GM19372 (cell line): ENCODE results near the gene PHACTR2.
"Not testable (repeated sequence)": the region's sequence is repeated elsewhere in the genome, so short reads cannot be mapped to it uniquely, and the experiment has no call there.

ENCODE experiments used
- ATAC-seq: cut with Tn5 transposase; IDR thresholded peaks from one replicate; pipeline ENCODE4 v1.9.1; 2021; ENCODE audit warnings: mild to moderate bottlenecking, low read depth, moderate library complexity; ENCODE audit not compliant: unreplicated experiment

PHACTR2 gene

DNA sequence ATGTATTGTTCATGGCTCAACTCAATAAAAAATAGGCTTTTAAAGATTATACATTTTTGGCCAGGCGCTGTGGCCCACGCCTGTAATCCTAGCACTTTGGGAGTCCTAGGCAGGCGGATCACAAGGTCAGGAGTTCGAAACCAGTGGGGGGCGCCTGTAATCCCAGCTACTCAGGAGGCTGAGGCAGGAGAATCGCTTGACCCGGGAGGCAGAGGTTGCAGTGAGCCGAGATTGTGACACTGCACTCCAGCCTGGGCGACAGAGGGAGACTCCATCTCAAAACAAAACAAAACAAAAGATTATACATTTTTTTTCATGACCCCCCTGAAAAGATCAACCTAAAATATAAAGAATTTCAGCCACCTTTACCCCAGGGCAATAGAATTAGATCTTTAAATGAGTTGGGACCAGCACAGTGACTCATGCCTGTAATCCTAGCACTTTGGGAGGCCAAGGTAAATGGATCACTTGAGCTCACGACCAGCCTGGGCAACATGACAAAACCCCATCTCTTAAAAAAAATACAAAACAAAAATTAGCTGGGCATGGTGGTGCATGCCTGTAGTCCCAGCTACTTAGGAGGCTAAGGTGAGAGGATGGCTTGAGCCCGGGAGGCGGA lies 60.4 kb downstream of the PHACTR2 start:
- not testable (repeated sequence) for ATAC-seq

DNA sequence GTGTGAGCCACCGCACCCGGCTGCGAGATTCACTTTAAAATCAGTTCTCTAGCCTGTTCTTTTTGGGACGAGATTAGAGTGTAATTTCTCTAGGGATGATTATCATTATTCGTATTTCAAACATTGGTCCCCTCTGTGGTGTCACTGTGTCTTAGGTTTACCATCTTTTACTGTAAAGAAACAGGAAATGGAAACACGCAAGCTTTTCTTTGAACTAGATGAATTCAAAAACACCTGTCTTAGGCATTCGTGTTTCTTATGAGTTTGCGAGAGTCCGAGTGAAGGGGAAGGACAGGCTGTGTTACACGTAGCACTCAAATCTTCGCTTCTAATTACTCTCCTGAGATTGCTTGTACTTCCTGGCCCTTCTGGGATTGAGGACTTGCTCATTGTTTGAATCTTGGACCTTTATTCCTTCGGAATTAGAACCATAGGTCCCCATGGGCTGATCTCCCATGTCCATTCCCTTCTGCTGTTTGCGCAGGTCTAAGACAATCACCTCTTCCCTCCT lies 61.6 kb downstream of the PHACTR2 start:
- no peak for ATAC-seq

DNA sequence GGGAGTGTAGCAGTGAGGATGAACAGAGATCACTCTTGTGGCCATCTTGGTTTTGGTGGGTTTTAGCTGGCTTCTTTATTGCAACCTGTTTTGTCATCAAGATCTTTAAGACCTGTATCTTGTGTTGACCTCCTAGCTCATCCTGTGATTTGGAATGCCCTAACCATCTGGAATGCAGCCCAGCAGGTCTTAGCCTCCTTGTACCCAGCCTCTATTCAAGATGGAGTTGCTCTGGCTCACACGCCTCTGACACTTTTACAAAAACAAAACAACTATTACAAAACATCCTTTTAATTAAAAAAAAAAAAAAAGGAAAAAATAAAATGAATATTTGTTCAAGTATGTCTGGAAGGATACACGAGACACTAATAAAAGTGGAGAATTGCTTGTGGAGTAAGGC lies 62.4 kb downstream of the PHACTR2 start:
- ATAC-seq = no peak

DNA sequence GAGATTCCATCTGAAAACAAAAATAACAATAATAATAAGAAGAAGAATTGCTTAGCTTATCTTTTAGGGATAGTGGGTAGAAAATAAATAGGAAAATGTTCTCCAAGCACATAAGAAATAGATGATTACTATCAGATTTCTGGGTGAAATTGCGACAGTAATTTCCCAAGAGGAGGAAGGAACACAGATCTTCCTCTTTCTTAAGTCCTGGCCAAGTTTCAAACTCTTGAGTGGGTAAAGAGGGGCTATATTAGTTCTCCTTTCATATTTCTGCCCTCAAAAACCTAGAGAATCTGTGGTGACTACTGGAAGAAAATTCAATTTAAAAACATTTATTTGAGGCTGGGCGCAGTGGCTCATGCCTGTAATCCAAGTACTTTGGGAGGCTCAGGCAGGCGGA lies 63.7 kb downstream of the PHACTR2 start:
- no peak for ATAC-seq

DNA sequence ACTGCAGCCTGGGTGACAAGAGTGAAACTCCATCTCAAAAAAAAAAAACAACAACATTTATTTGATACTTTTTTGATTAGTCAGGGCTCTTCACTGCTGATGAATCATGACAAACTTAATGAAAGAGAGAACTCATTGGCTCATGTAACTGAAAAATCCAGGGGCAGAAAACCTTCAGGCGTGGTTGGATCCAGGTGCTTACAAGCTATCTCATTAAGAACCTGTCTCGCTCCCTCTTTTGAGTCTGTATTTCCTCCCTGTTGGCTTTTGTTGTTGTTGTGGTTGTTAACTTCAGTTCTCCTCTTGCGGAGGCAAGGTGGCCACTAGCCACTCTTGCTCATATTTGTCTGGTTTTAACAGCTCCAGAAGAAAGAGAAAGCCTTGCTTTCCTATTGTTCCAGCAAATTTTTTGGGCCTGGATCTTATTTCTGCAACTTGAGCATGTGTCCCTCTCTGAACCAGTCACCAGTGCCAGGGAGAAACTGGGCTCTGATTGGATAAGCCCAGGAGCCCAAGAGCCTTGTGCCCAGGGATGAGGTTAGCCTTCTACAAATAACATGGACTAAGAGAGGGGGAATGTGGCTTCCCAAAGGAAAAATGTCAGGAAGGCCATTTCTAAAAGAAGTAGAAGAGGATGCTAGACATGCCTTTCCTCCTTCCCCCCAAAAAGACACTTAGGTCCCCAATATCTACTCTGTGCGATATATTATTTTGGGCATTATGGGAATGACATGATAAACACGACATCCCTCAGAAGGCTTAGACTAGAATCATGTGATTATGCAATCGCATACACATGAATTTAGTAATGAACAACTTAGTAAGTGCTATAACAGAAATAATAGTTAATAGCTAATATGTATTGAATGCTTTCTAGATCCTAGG lies 64.5 kb downstream of the PHACTR2 start:
- ATAC-seq = no peak

DNA sequence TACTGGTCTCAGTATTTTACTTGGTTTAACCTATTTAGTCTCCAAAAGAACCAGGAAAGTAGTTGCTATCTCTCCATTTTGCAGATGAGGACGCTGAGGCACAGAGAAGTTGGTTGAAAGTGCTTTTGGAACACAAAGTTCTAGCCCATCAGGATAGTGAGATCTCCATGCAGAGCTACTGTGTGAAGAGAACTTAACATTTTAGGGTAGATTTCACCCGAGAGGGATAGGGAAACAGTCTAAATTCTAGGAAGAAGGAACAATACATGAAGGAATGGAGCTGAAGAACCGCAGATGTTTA lies 65.1 kb downstream of the PHACTR2 start:
- ATAC-seq = no peak

DNA sequence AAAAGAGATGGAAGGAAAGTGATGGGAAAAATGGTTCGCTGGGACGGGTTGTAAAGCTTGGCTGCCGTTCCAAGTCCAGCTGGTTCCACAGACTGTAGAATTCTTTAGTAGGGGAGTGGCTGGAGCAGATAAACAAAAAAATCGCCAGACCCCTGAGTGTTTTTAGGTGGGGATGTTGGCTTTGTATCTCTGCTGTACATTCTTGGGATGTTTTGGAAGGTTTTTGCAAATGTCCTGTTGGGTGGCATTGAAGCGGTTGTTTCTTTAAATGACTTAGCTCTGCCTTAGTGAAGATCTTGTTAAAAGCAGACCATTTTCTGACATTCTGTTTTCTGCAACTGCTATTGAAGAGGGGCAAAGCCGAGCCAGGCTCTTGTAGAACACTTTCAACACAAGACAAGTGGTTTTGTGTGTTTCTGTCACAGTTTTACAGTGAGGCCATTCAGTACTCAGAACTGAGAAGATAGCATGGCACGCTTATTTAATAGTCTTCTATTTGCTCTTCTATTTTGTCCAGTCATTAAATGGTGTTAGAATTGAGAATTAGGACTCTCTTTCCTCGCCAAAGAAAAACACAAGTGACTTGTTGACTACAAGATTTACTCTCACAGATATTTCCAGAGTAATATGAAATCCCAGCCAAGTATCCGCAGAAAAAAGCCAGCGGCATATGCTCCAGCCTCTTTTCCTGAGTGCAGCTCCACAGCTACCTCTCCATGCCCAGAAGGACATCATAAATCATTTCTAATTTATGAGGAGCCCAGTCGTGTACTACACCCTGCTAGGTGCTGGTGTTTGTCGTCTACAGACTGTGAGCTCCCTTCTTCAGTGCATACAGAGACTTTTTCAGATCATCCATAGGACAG lies 65.8 kb downstream of the PHACTR2 start:
- ATAC-seq = no peak

DNA sequence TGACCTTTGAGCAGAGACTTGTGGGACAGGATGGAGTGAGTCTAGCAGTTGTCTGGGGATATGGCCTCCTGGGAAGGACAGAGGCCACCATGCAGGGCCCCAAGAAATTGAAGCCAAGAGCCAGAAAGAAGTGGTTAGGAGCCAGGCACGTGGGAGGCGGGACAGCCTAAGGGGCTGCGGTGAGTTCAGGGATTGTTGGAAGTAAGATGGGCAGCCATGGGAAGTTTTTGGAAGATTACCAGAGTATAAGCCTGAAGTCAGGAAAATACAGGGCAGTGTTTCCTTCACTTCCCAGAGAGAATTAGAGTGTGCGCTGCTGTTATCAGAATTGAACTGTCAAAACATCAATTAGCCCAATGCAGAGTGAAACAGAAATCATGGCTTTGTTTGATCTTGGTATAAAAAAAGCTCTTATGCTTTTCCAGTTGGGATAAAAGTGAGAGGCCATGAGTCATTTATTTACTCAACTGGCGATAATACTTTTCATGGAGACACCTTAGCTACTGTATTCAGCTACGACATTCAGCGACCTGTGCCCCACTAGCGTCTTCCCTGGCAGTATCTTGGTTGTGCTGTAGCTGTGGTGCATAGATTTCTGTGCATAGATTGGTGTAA lies 66.9 kb downstream of the PHACTR2 start:
- no peak for ATAC-seq

DNA sequence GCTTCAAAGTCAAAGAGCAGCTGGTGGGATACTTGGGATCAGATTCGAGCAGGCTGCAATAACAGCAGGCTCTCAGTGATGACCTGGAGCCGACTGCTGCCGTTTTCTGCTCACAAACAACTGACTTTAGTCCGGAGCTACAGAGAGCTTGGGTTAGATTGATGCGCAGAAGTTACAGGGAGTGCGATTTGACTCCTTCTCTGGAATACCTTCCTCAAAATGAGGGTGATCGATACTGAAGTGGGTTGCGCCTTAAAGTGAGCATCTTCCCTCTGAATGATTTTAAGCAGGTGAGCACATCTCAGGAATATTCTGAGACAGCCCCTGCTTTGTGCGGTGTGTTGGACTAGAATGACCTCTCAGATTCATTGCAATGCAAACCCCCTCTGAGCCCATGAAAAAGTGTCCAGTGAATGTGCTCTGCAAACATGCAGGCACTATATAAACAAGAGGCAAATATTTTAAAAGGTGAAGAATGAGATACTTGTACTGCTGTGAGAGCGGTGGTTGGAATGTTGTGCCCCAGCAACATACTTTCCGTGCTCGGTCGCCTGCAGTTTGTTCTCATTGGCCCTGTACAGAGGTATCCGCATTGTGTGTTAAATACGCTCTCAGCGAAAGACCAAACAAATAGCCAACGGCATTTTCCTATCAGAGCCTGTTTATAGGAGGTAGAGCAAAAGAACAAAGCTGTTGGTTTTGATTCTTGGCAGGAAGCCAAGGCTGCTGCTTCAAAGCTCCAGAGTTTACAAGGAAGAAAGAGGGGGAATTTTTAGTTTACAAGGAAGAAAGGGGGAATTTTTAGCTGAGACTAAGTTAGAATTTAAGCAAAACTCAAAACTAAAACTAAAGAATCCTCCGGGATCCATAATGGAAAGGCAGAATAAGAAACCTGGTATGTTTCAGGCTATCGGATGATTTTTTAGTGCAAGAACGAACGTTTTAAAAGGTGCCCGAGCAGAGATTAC lies 67.7 kb downstream of the PHACTR2 start:
- no peak for ATAC-seq

DNA sequence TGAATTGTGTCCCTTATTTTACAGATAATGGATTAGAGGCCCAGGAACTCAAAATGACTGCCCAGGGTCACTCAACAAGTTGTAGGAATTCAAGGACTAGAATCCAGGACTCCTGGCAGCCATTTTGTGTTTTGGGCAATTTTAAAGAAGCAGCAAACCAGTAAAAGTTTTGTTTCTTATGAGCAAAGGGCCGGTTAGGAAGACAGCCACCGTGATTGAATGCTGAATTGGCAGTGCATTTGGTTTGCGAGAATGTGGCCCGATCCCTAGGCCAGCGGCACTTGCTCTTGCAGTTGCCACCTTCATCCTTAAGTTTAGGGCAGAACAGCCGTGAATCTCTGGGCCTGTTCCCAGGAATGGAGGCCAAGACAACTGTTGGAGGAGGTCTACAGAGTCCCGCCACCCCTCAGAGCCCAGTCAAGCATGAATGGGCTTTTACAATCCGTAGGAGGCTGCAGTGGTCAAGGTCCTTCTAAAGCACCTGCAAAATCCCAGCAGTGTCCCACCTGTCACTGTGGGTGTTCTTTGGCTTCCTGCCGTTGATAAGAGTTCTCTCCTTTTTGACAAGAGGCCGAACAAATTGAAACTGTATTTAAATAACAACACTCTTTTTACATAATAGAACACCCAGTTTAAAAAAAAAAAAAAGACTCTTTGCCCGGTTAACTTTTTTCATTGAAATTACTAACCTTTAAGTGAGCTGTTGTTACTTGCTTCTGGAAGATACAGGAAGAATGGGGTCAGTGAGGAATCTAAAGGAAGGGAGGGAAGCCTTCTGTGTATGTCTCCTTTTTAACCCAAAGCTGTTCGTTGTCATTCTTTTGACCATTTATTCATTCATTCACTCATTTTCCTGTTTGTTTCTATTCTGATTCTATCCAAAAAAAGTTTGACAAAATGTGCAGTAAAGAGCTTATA lies 68.7 kb downstream of the PHACTR2 start:
- ATAC-seq = no peak

DNA sequence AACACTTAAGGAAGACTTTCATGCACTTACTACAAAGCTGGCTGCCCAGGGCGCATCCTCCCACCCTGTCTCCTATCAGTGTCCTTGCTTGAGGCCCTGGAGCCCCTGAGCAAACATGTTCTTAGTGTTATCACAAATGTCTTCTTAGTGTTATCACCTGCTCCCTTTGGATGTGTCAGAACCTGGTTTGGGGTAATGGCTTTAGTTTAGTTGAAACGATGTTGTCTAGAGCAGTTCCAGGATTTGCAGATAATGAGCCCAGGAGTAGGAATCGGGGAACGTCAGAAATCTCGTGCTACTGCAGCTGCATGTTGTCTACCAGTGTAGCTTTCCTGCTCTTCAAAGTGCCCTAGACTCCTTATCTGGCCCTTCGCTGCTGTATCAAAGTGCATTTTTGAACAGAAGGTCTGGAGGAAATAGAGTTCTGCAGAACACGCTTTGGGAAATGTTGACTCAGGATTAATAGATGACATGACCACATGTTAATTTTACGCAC lies 69.6 kb downstream of the PHACTR2 start:
- ATAC-seq = no peak

DNA sequence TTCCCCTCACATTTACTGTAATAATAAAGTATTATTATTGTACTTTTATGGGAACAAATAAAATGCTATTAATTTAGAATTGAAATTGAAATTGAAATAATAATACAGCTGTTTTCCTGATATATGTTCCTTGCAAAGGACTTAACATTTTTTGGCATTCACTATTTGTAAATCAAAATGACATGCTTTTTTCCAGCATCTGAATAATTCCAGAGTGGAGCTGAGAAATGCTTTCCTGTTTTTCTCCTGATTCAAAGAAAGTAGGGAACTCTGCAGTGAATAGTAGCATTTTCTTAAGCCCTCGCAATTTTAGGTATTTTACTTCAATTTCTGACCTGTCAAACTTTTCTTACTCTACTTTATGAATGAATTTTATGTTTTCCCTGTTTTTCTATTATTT lies 72.1 kb downstream of the PHACTR2 start:
- ATAC-seq = no peak

DNA sequence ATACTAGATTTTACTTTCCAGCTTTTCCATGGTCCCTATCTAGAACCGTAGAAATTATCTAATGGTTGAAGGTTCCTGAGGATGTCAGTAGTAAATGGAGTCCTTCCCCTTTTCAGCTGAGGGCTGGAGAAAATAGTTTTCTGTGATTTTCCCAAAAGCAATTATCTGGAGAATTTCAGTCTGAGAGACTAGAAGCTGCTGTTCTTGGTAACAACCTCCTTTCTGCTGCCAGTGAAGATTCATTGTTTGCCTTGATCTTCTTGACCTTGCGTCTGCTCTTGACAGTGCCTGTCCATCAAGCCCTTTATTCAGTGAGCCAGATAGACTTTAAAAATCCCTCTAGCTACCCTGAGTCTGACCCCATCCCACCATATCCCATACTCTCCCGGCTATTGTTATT lies 73.1 kb downstream of the PHACTR2 start:
- no peak for ATAC-seq

DNA sequence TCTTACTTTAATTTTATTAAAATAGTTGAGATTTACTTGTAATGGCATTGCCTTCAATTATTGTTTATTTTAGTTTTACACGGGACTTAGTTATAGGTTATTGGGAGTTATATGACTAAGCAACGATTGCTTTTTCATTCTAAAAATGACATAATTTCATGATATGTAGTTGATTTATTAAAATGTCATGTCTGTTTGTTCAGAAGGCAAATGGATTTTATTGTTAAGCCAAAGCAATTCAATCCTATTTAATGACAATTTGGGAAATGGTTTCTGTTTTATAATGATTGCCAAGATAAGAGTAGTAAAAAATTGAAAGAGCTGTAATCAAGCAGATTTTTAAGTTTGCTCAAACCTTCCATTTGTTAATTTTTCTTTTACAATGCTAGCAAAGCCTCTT lies 74.7 kb downstream of the PHACTR2 start:
- no peak for ATAC-seq

DNA sequence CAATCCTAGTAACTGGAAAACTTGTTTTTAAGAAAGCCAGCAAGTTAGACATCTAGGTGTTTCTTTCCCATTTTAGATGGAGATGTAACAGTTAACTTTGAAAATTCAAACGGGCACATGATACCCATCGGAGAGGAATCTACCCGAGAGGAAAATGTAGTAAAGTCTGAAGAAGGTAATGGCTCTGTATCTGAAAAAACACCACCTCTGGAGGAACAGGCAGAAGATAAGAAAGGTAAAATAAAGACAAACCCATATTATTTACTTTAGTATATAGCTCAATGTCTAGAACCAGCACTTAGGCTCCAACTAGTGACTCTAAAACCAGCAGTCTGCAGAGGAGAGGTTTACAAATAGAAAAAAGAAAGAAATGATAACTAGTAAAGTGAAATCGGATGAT lies 75.9 kb downstream of the PHACTR2 start:
- ATAC-seq = no peak

DNA sequence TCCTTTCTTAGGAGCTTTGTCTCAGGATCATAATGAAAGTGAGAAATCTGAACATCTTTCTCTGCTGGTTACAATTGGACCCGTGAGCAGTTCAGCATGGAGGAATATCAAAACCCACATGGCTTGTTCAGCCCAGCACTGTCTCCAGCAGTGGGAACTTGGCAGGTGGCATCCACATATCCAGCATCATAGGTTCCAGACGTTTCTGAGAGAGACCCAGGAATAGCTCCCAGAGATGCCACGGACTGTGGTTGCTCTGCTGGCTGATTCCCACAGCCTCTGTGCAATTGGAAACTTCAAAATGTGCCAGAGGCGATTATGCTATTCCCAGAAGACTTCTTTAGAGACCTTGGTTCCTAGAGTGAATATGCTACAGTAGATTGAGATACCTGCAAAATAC lies 76.4 kb downstream of the PHACTR2 start:
- no peak for ATAC-seq

DNA sequence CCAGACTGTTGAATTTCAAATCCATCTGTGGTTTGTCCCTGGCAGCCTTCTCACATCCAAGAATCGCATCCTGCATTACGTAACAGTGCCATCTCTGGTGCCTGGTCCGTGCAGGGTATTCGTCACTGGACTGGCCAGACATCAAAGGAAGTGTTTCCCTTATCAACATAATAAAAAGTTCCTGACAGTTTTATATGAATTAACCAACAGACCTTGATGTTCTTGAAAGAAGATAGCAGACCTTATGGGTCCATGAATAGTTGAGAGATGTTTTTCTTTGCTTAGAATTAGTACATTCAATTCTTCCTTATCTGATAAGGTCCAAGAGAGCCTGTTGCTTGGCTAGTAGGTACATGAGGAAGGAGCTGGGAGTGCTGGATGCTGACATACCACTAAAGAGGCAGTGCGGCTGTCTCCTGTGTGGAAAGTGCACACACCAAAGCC lies 77.6 kb downstream of the PHACTR2 start:
- ATAC-seq = no peak

DNA sequence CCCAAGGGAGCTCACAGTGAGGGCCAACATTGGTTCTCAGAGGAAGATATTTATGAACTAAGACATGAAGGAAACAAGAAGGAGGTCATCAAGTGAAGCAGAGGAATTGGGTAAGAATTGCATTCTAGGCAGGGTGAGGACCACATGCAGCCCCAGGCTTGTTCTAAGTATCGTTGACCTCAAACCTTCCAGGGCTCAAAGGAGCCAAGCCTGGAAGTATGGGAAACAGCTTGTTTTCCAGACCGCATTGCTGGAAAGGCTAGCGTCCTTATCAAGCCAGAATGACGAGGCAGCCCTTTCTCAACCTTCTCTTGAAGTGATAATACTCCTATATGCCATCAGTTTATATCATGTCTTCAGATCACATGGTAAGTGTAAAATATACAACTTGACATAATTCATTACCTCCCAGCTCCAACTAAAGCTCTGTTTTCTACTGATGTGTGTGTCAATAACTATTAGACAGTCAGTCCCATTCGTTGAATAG lies 79.6 kb downstream of the PHACTR2 start:
- ATAC-seq = no peak
